ENCODE measurements around the gene LIME1.
"Not testable (repeated sequence)": the region's sequence is repeated elsewhere in the genome, so short reads cannot be mapped to it uniquely, and the experiment has no call there.

LIME1 gene

DNA sequence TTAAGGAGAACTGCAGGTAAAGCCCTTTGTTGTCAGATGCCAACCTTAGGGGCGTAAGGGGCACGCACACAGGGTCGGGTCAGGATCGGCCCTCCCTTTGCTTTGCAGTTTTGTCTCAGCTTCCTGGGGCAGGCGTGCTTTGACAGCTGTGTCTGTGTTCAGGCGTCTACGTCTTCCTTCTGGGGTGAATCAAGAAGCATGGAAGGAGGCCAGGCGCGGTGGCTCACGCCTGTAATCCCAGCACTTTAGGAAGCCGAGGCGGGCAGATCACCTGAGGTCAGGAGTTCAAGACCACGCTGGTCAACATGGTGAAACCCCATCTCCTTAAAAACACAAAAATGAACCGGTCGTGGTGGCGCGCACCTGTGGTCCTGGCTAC is 27.3 kb upstream of the LIME1 start:
- Histone ChIP-seq H3K27me3 (ENCODE audit: control insufficient read depth in 2 of 2, insufficient read depth in 2 of 2, low read length in 2 of 2) (no peaks in the 10 kb centered on the region), H3K9me3 (ENCODE audit: control insufficient read depth in 2 of 2, low read length in 2 of 2) (no peaks in the 10 kb centered on the region), H3K4me3 (ENCODE audit: low read length in 2 of 2) (peak overlapping the region; percentile 80 to 81), H3K4me1 (ENCODE audit: control insufficient read depth in 2 of 2, insufficient read depth in 2 of 2, low read length in 2 of 2) (peaks cover 21 to 23% of the 10 kb centered on the region in 2 donors), H3K27ac (ENCODE audit: low read depth in 2 of 2, low read length in 2 of 2) (no peak overlapping the region), H3K36me3 (ENCODE audit: control insufficient read depth in 2 of 2, insufficient read depth in 2 of 2, low read length in 2 of 2) (peaks cover 19 to 39% of the 10 kb centered on the region in 2 donors), H3K9ac (ENCODE audit: low read depth in 1 of 2, low read length in 2 of 2) (peak overlapping the region in 1 of 2 donors; percentile 89)

DNA sequence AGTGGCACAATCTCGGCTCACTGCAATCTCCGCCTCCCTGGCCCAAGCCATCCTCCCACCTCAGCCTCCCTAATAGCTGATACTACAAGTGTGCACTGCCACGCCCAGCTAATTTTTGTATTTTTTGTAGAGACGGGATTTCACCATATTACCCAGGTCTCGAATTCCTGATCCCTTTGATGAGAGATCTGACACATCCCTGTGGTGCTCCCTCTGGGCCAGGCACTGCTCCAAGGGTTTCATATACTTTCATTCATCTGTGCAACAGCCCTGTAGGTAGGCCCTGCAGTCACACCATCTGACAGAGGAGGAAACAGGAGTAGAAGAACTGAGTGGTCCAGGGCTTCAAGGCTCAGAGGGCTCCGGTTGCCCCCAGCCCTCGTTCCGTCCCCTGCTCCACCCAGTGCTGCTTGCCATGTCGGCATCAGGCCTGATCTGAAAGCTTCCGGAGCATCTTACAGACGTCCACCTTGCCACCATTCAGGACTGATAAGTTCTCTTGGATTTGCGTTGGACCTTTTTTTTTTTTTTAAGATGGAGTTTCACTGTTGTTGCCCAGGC is 25.3 kb upstream of the LIME1 start:
- Histone ChIP-seq H3K9ac (ENCODE audit: low read depth in 1 of 2, low read length in 2 of 2) (no peak overlapping the region), H3K36me3 (ENCODE audit: control insufficient read depth in 2 of 2, insufficient read depth in 2 of 2, low read length in 2 of 2) (peaks cover 2 to 23% of the 10 kb centered on the region in 2 donors), H3K4me1 (ENCODE audit: control insufficient read depth in 2 of 2, insufficient read depth in 2 of 2, low read length in 2 of 2) (peaks cover 18 to 19% of the 10 kb centered on the region in 2 donors), H3K27me3 (ENCODE audit: control insufficient read depth in 2 of 2, insufficient read depth in 2 of 2, low read length in 2 of 2) (no peaks in the 10 kb centered on the region), H3K4me3 (ENCODE audit: low read length in 2 of 2) (no peak overlapping the region), H3K27ac (ENCODE audit: low read depth in 2 of 2, low read length in 2 of 2) (no peak overlapping the region), H3K9me3 (ENCODE audit: control insufficient read depth in 2 of 2, low read length in 2 of 2) (no peaks in the 10 kb centered on the region)

DNA sequence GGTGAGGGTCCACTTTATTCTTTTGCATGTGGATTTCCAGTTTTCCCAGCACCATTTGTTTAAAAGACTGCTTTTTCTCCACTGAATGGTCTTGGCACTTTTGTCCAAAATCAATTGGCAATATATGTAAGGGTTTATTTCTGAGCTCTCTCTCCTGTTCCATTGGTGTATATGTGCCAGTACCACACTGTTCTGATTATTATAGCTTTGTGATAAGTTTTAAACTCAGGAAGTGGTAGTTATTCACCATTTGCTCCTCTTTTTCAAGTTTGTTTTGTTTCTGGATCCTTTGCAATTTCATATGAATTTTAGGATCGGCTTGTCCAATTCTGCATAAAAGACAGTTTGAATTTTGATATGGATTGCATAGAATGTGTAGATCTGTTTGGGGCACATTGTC is 24.3 kb upstream of the LIME1 start:
- Histone ChIP-seq H3K4me3 (ENCODE audit: low read length in 2 of 2) (no peak overlapping the region), H3K4me1 (ENCODE audit: control insufficient read depth in 2 of 2, insufficient read depth in 2 of 2, low read length in 2 of 2) (peaks cover 9 to 10% of the 10 kb centered on the region in 2 donors), H3K9ac (ENCODE audit: low read depth in 1 of 2, low read length in 2 of 2) (no peak overlapping the region), H3K27ac (ENCODE audit: low read depth in 2 of 2, low read length in 2 of 2) (no peak overlapping the region), H3K36me3 (ENCODE audit: control insufficient read depth in 2 of 2, insufficient read depth in 2 of 2, low read length in 2 of 2) (peaks cover 0 to 21% of the 10 kb centered on the region in 2 donors), H3K27me3 (ENCODE audit: control insufficient read depth in 2 of 2, insufficient read depth in 2 of 2, low read length in 2 of 2) (no peaks in the 10 kb centered on the region), H3K9me3 (ENCODE audit: control insufficient read depth in 2 of 2, low read length in 2 of 2) (no peaks in the 10 kb centered on the region)

DNA sequence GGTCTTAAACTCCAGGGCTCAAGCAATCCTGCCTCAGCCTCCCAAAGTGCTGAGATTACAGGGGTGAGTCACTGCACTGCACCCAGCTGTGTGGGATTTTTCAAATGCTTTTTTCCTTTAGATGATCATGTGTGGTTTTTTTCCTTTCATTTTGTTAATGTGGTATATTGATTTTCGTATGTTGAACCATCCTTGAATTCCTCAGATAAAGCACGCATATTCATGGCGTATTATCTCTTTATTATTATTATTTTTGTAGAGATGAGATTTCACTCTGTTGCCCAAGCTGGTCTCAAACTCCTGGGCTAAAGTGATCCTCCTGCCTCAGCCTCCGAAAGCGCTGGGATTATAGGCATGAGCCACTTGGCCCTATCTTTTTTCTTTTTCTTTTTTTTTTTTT is 21.6 kb upstream of the LIME1 start:
- Histone ChIP-seq H3K9me3 (ENCODE audit: control insufficient read depth in 2 of 2, low read length in 2 of 2) (no peaks in the 10 kb centered on the region), H3K4me3 (ENCODE audit: low read length in 2 of 2) (no peak overlapping the region), H3K27ac (ENCODE audit: low read depth in 2 of 2, low read length in 2 of 2) (no peak overlapping the region), H3K9ac (ENCODE audit: low read depth in 1 of 2, low read length in 2 of 2) (no peak overlapping the region), H3K36me3 (ENCODE audit: control insufficient read depth in 2 of 2, insufficient read depth in 2 of 2, low read length in 2 of 2) (peaks cover 5 to 32% of the 10 kb centered on the region in 2 donors), H3K27me3 (ENCODE audit: control insufficient read depth in 2 of 2, insufficient read depth in 2 of 2, low read length in 2 of 2) (no peaks in the 10 kb centered on the region), H3K4me1 (ENCODE audit: control insufficient read depth in 2 of 2, insufficient read depth in 2 of 2, low read length in 2 of 2) (no peaks in the 10 kb centered on the region)

DNA sequence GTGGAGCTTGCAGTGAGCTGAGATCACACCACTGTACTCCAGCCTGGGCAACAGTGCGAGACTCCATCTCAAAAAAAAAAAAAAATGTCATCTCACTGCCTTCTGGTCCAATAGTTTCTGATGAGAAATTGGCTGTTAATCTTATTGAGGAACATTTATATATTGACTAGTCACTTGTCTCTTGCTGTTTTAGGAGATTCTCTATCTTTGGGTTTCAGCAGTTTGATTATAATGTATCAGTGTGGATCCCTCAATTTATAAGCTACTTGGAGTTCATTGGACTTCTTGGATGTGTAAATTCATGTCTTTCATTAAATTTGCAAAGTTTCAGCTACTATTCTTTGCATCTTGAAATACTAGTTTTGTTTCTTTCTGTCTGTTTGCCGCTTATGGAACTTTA is 17.5 kb upstream of the LIME1 start:
- Histone ChIP-seq H3K9me3 (ENCODE audit: control insufficient read depth in 2 of 2, low read length in 2 of 2) (no peaks in the 10 kb centered on the region), H3K9ac (ENCODE audit: low read depth in 1 of 2, low read length in 2 of 2) (no peak overlapping the region), H3K4me1 (ENCODE audit: control insufficient read depth in 2 of 2, insufficient read depth in 2 of 2, low read length in 2 of 2) (no peaks in the 10 kb centered on the region), H3K27me3 (ENCODE audit: control insufficient read depth in 2 of 2, insufficient read depth in 2 of 2, low read length in 2 of 2) (no peaks in the 10 kb centered on the region), H3K4me3 (ENCODE audit: low read length in 2 of 2) (no peak overlapping the region), H3K27ac (ENCODE audit: low read depth in 2 of 2, low read length in 2 of 2) (no peak overlapping the region), H3K36me3 (ENCODE audit: control insufficient read depth in 2 of 2, insufficient read depth in 2 of 2, low read length in 2 of 2) (peaks cover 14 to 29% of the 10 kb centered on the region in 2 donors)

DNA sequence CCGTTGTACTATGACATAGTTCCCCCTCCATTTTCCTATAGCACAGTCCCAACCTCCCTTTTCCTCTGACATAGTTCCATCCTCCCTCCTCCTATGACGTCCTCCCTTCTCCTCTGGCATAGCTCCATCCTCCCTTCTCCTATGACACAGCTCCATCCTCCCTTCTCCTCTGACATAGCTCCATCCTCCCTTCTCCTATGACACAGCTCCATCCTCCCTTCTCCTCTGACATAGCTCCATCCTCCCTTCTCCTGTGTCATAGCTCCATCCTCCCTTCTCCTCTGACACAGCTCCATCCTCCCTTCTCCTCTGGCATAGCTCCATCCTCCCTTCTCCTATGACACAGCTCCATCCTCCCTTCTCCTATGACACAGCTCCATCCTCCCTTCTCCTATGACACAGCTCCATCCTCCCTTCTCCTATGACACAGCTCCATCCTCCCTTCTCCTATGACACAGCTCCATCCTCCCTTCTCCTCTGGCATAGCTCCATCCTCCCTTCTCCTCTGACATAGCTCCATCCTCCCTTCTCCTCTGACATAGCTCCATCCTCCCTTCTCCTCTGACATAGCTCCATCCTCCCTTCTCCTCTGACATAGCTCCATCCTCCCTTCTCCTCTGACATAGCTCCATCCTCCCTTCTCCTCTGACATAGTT is 13.4 kb upstream of the LIME1 start:
- H3K9ac ChIP-seq (ENCODE audit: low read depth in 1 of 2, low read length in 2 of 2); H3K9me3 ChIP-seq (ENCODE audit: control insufficient read depth in 2 of 2, low read length in 2 of 2); H3K27me3 ChIP-seq (ENCODE audit: control insufficient read depth in 2 of 2, insufficient read depth in 2 of 2, low read length in 2 of 2); H3K4me1 ChIP-seq (ENCODE audit: control insufficient read depth in 2 of 2, insufficient read depth in 2 of 2, low read length in 2 of 2); H3K27ac ChIP-seq (ENCODE audit: low read depth in 2 of 2, low read length in 2 of 2); H3K4me3 ChIP-seq (ENCODE audit: low read length in 2 of 2): not testable (repeated sequence)
- H3K36me3 ChIP-seq (ENCODE audit: control insufficient read depth in 2 of 2, insufficient read depth in 2 of 2, low read length in 2 of 2), result peaks cover 14 to 18% of the 10 kb centered on the region in 2 donors

DNA sequence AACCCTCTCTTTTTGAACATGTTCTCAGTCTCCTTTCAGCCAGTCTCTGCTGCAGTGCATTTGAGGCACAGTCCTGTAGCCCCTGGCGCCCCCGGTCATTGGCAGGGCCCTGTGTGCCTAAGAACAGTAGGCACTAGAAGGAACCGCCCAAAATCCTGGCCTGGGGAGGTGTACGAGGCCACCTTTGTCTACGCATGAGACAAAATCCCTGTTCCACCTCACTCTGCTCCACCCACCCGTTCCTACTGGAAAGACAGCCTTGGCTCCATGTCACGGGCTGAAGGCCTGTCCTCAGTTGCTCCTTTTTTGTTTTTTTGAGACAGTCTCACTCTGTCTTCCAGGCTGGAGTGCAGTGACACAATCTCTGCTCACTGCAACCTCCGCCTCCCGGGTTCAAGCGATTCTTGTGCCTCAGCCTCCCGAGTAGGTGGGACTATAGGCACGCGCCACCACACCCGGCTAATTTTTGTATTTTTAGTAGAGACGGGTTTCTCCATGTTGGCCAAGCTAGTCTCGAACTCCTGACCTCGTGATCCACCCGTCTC is 6.2 kb upstream of the LIME1 start:
- not testable (repeated sequence) for H3K27me3 ChIP-seq (ENCODE audit: control insufficient read depth in 2 of 2, insufficient read depth in 2 of 2, low read length in 2 of 2); H3K4me1 ChIP-seq (ENCODE audit: control insufficient read depth in 2 of 2, insufficient read depth in 2 of 2, low read length in 2 of 2); H3K9ac ChIP-seq (ENCODE audit: low read depth in 1 of 2, low read length in 2 of 2); H3K4me3 ChIP-seq (ENCODE audit: low read length in 2 of 2); H3K9me3 ChIP-seq (ENCODE audit: control insufficient read depth in 2 of 2, low read length in 2 of 2)
- Histone ChIP-seq H3K36me3 (ENCODE audit: control insufficient read depth in 2 of 2, insufficient read depth in 2 of 2, low read length in 2 of 2) (peaks cover 21 to 22% of the 10 kb centered on the region in 2 donors), H3K27ac (ENCODE audit: low read depth in 2 of 2, low read length in 2 of 2) (peak overlapping the region in 1 of 2 donors; percentile 40)

DNA sequence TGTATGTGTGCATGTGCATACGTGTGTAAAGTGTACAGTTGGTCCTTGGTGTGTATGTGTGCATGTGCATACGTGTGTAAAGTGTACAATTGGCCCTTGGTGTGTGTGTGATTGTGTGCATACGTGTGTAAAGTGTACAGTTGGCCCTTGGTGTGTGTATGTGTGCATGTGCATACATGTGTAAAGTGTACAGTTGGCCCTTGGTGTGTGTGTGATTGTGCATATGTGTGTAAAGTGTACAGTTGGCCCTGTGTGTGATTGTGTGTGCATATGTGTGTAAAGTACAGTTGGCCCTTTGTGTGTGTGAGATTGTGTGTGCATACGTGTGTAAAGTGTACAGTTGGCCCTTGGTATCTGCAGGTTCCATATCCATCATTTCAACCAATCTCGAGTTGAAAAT is 5.1 kb upstream of the LIME1 start:
- H3K4me1 ChIP-seq (ENCODE audit: control insufficient read depth in 2 of 2, insufficient read depth in 2 of 2, low read length in 2 of 2), result peaks cover 9 to 15% of the 10 kb centered on the region in 2 donors
- no peaks in the 10 kb centered on the region for H3K9me3 ChIP-seq (ENCODE audit: control insufficient read depth in 2 of 2, low read length in 2 of 2)
- no peak overlapping the region for H3K27ac ChIP-seq (ENCODE audit: low read depth in 2 of 2, low read length in 2 of 2)
- peaks cover 22 to 26% of the 10 kb centered on the region in 2 donors for H3K36me3 ChIP-seq (ENCODE audit: control insufficient read depth in 2 of 2, insufficient read depth in 2 of 2, low read length in 2 of 2)
- no peak overlapping the region for H3K9ac ChIP-seq (ENCODE audit: low read depth in 1 of 2, low read length in 2 of 2)
- no peak overlapping the region for H3K4me3 ChIP-seq (ENCODE audit: low read length in 2 of 2)
- H3K27me3 ChIP-seq (ENCODE audit: control insufficient read depth in 2 of 2, insufficient read depth in 2 of 2, low read length in 2 of 2), result no peaks in the 10 kb centered on the region

DNA sequence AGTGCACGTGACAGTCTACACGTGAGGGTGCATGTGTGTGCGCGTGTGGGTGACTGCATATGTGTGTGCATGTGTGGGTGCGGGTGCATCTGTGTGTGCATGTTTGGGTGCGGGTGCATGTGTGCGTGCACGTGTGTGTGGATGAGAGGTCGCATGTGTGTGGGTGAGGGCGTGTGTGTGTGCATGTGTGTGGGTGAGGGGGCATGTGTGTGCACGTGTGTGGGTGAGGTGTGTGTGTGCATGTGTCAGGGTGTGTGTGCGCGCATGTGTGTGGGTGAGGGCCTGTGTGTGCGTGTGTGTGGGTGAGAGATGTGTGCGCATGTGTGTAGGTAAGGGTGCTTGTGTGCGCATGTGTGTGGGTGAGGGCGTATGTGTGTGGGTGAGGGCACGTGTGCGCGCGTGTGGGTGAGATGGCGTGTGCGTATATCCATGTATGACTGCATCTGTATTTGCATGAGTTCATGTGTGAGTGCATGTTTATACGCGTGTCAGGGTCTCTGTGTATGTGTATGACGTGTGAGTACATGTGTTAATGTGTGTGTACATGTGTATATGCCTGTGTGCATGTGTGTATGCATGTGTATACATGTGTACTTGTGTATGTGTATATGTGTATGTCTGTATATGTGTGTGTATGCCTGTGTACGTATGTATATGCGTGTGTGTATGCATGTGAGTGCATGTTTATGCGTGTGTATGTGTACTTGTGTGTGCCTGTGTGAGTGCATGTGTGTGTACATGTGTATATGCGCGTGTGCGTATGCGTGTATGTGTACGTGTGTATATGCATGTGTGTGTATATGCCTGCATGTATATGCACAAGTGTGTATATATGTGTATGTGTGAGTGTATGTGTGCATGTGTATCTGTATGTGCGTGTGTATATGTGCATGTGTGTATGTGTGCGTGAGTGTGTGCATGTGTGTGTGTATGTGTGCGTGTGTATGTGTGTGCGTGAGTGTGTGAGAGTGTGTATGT is 4.1 kb upstream of the LIME1 start:
- Histone ChIP-seq H3K27me3 (ENCODE audit: control insufficient read depth in 2 of 2, insufficient read depth in 2 of 2, low read length in 2 of 2) (no peaks in the 10 kb centered on the region), H3K36me3 (ENCODE audit: control insufficient read depth in 2 of 2, insufficient read depth in 2 of 2, low read length in 2 of 2) (peaks cover 22 to 26% of the 10 kb centered on the region in 2 donors), H3K4me3 (ENCODE audit: low read length in 2 of 2) (no peak overlapping the region), H3K27ac (ENCODE audit: low read depth in 2 of 2, low read length in 2 of 2) (no peak overlapping the region), H3K4me1 (ENCODE audit: control insufficient read depth in 2 of 2, insufficient read depth in 2 of 2, low read length in 2 of 2) (peaks cover 19 to 21% of the 10 kb centered on the region in 2 donors), H3K9me3 (ENCODE audit: control insufficient read depth in 2 of 2, low read length in 2 of 2) (no peaks in the 10 kb centered on the region), H3K9ac (ENCODE audit: low read depth in 1 of 2, low read length in 2 of 2) (no peak overlapping the region)

DNA sequence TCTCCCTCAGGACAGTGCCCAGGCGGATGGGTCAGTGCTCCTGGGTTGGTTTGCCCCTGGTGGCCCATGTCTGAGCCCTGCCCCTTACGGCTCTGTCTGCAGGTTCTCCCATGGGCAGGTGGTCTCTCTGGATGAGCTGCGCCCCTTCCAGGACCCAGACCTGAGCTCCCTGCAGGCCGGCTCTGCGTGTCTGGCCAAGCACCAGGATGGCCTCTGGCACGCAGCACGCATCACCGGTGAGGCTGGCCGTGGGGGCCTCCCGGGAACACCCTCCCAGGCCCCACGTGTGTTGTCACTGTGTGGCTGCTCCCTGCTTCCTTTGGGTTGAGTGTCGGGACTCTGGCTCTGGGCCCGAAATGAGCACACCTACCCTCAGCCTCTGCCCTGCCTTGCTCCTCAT is 3.3 kb upstream of the LIME1 start:
- no peaks in the 10 kb centered on the region for H3K27me3 ChIP-seq (ENCODE audit: control insufficient read depth in 2 of 2, insufficient read depth in 2 of 2, low read length in 2 of 2)
- peaks cover 20 to 22% of the 10 kb centered on the region in 2 donors for H3K4me1 ChIP-seq (ENCODE audit: control insufficient read depth in 2 of 2, insufficient read depth in 2 of 2, low read length in 2 of 2)
- H3K27ac ChIP-seq (ENCODE audit: low read depth in 2 of 2, low read length in 2 of 2), result no peak overlapping the region
- no peak overlapping the region for H3K4me3 ChIP-seq (ENCODE audit: low read length in 2 of 2)
- H3K36me3 ChIP-seq (ENCODE audit: control insufficient read depth in 2 of 2, insufficient read depth in 2 of 2, low read length in 2 of 2), result peaks cover 22 to 26% of the 10 kb centered on the region in 2 donors
- H3K9ac ChIP-seq (ENCODE audit: low read depth in 1 of 2, low read length in 2 of 2), result no peak overlapping the region
- H3K9me3 ChIP-seq (ENCODE audit: control insufficient read depth in 2 of 2, low read length in 2 of 2), result no peaks in the 10 kb centered on the region
